Esophagus muscularis mucosa (tissue), 4 donors: ENCODE results near the gene CSMD2.

Experiments used
- CTCF ChIP-seq, 3 experiments: fragments of 200-600 bp in 2 of 3; fragments of 450-650 bp in 1 of 3; sonication (generic) in 2 of 3; IDR thresholded peaks; one replicate each; pipeline ENCODE4 v1.5.1; 2017 to 2019; ENCODE audit warnings: antibody characterized with exemption in 3 of 3, mild to moderate bottlenecking in 2 of 3, moderate library complexity in 1 of 3
- EP300 ChIP-seq: sonication (generic); formaldehyde crosslinking; IDR thresholded peaks from one replicate; pipeline ENCODE4 v1.6.1; 2017; ENCODE audit warnings: antibody characterized with exemption
- POLR2A ChIP-seq: fragments of 450-650 bp; IDR thresholded peaks from one replicate; pipeline ENCODE4 v1.6.1; 2017; ENCODE audit warnings: antibody characterized with exemption, moderate library complexity, mild to moderate bottlenecking, low read depth
- POLR2AphosphoS5 ChIP-seq, 2 donors: sonication (generic); formaldehyde crosslinking; IDR thresholded peaks; one replicate each; pipeline ENCODE4 v1.6.1; 2017; ENCODE audit warnings: antibody characterized with exemption in 2 of 2

GRCh38 chr1:33657833-33658232, 507.2 kb downstream of the CSMD2 start:
- TF ChIP-seq CTCF (IDR thresholded peaks at IDR 0.05) (no peak), EP300 (no peak), POLR2A (no peak), POLR2AphosphoS5 (IDR thresholded peaks at IDR 0.05) (no peak)
